GM19023 (cell line): ENCODE data around the gene HES4.
"Not testable (repeated sequence)": the region's sequence is repeated elsewhere in the genome, so short reads cannot be mapped to it uniquely, and the experiment has no call there.

Source experiments
- ATAC-seq: cut with Tn5 transposase; IDR thresholded peaks from one replicate; pipeline ENCODE4 v1.9.1; 2021; ENCODE audit warnings: mild to moderate bottlenecking, moderate library complexity; ENCODE audit not compliant: unreplicated experiment

Gene HES4

GRCh38 chr1:981491-981954 is 18.4 kb downstream of the HES4 start:
- no peak for ATAC-seq

- no peak for ATAC-seq
Observed at GRCh38 chr1:980602-981395, 19.1 kb downstream of the HES4 start.

GRCh38 chr1:980137-980571 is 19.7 kb downstream of the HES4 start:
- no peak for ATAC-seq

- no peak for ATAC-seq
Observed at GRCh38 chr1:979744-980072, 20.2 kb downstream of the HES4 start.

- no peak for ATAC-seq
Observed at GRCh38 chr1:978835-979743, 20.8 kb downstream of the HES4 start.

- ATAC-seq = no peak
Observed at GRCh38 chr1:978069-978834, 21.6 kb downstream of the HES4 start.

GRCh38 chr1:976791-977190 is 23.1 kb downstream of the HES4 start:
- ATAC-seq = not testable (repeated sequence)

GRCh38 chr1:975896-976683 is 23.8 kb downstream of the HES4 start:
- no peak for ATAC-seq

GRCh38 chr1:975365-975764 is 24.5 kb downstream of the HES4 start:
- no peak for ATAC-seq

- ATAC-seq = no peak
Observed at GRCh38 chr1:974687-975328, 25.1 kb downstream of the HES4 start.

GRCh38 chr1:974293-974640 is 25.6 kb downstream of the HES4 start:
- ATAC-seq = no peak

GRCh38 chr1:973459-974292 is 26.2 kb downstream of the HES4 start:
- no peak for ATAC-seq

GRCh38 chr1:972726-973458 is 27.0 kb downstream of the HES4 start:
- ATAC-seq = no peak

GRCh38 chr1:971751-972506 is 28.0 kb downstream of the HES4 start:
- no peak for ATAC-seq

- no peak for ATAC-seq
Observed at GRCh38 chr1:970973-971730, 28.7 kb downstream of the HES4 start.

GRCh38 chr1:970242-970972 is 29.5 kb downstream of the HES4 start:
- no peak for ATAC-seq
